Stimulated activated CD8-positive, alpha-beta memory T cell treated with anti-CD3 and anti-CD28 coated beads, Interleukin-12 subunit alpha, Interleukin-12 subunit beta, amount 100 ng/mL, for 24 hours (primary cell): ENCODE measurements around the gene TOMM6.
"Not testable (repeated sequence)": the region's sequence is repeated elsewhere in the genome, so short reads cannot be mapped to it uniquely, and the experiment has no call there.

Source experiments
- DNase-seq: peaks from one replicate; pipeline ENCODE4 v3.0.0-alpha.2; 2020; ENCODE audit errors: extremely low read depth

TOMM6 gene

DNA sequence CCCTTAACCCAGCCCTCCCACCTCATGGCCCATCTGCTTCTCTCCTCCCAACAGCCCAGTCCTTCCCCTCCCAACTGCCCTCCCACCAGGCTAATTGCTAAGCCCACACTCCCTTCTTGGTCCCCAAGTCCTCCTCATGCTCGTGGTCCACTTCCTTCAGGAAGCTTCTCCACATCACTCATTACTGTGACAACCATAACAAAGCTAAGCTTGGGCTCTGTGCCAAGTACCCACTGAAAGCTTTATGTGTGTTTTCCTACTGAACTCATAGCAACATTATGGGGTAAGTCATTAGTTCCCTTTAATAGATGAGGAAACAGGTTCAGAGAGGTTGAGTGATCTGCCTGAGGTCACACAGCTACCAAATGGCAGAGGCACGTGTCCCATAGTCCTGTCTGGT is 24.0 kb upstream of the TOMM6 start:
- DNase-seq, result no peak

DNA sequence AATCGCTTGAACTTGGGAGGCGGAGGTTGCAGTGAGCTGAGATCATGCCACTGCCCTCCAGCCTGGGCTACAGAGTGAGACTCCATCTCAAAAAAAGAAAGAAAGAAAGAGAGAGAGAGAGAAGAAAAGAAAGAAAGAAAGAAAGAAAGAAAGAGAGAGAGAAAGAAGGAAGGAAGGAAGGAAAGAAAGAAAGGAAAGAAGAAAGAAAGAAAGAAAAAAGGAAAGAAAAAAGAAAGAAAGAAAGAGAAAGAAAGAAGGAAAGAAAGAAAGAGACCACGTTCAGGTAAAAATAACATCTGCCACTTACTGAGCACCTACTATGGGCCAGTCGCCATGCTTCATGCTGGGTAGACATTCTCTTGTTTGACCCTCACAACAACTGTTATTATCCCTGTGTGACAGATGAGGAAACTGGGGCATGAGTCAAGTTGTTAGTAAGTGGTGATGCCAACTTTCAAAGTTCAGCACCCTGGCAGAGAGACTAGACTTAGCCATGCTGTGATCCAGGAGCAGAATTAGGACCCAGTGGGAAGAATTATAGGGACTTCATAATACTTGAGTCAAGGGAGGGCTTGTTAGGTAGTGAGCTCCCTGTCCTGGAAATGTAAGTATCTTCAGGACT is 21.3 kb upstream of the TOMM6 start:
- DNase-seq, result not testable (repeated sequence)

GRCh38 chr6:41767112-41767833 is 20.2 kb upstream of the TOMM6 start:
- no peak for DNase-seq

DNA sequence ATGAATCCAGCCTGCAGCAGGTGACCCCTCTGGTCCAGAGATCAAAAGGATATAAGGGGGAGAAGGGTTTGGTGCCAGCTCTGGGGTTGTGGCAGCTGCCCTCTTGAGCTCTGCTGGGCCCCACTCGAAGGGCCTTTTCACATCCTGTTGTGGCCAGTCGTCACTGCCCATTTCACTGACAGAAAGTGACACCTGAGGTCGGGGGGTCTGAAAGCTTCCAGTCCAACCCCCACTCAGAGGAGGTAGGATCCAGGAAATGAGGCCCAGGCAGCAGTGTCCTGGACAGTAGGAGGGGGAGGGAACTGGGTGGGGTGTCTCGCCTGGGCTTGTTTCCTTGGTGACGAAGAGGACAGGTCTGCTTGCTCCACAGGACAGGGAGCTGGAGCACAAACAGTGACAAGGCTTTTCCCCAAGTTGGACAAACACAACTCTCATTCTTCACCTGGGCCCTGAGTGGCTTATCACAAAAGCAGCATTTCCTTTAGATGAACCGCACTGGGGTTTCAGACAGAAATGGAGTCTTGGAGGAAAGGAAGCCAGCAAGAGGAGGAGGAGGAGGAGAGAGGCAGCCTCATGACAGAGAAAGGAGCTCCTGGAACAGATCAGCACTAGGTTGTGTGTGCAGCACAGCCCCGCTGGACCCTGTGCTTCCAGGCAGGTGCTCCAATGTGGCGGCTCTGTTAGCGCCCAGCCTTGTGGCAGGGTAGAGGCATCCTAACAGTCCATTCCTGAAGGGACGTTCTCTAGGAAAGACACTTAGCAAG is 18.8 kb upstream of the TOMM6 start:
- DNase-seq, result no peak

DNA sequence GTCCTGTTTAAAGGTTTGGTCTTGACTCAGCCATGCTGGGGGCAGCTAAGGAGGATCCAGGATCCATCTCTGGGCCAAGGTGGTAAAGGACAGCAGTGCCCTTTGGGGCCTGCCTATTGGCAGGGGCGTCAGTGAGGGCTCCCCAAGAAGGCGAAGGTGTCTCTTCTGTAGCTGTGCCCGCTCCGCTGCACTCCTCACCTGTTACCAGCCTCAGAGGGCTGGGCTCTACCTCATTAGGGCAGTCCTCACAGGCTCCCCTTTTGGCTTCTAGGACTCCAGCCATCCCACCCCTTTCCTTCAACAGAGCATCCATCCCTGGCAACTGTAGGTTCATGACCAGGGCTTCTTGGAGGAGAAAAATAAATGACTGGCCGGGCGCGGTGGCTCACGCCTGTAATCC is 18.1 kb upstream of the TOMM6 start:
- no peak for DNase-seq

DNA sequence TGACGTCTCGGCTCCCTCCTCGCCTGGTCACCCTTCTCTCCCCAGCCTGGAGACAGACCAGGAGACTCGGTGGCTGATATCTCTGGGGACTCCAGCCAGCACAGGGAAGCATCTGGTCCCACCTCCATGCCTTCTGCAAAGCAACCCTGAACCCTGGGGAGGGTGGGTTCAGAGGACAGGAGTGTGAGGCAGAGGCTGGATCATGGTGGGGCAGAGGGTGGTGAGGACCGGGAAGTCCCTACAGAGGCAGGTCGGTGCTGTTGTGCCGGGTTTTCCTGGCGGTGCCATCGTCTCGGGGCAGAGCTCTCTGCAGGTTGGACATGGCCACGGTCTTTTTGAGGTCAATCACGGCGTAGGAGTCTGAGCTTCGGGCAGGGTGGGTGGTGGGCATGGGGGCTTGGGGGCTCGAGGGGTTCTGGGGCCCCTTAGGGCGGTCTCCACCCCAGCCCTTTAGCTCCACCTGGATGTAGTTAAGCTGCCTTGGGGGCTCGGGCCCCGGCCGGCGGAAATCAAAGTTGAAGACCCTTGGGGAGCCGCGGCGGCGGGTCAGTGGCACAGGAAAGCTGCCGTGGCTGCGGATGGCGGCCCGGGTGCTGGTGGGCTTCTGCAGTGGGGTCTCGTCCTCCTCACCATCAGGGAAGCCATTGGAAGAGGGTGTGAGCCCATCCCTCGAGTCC is 17.0 kb upstream of the TOMM6 start:
- DNase-seq, result no peak

DNA sequence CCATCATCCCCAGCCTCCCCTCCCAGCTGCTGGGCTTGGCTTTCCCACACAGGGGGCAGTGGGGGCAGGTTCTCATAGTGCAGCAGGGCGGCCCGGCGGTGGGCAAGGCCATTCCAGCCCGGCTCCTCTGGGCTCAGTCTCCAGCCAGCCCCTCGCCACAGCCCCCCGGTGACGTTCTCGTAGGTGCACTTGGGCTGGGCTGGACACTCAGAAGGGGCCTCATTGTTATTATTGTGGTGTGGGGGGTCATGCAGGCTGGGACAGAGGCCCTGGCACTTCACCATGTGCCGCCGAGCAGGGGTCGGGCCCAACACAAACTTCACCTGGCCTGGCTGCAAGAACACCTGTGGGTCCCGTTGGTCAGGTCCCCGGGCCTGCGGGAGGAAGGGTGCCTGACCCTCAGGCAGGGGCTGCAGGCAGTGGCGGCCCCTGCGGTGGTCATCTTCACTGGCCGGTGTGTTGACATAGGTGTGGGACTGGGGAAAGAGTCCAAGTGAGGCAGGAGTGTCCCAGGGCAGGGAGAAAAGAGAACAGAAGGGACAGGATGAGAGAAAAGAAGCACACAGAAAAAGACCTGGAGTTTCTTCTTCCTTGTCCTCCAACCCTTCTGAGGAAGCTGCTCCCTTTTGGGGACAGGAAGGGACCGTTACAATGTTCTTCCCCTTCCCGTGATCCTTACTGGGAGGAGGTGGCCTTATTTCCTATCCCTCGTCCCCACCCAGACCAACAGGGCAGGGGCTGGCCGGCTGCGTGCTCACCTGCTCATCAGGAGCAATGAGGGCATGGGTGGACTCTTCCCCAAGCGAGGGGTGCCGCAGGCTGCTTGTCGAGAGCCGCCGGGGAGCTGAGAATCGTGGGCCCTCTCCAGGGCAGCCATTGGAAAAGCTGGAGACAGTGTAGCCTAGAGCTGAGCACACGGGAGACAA is 16.2 kb upstream of the TOMM6 start:
- DNase-seq, result no peak

DNA sequence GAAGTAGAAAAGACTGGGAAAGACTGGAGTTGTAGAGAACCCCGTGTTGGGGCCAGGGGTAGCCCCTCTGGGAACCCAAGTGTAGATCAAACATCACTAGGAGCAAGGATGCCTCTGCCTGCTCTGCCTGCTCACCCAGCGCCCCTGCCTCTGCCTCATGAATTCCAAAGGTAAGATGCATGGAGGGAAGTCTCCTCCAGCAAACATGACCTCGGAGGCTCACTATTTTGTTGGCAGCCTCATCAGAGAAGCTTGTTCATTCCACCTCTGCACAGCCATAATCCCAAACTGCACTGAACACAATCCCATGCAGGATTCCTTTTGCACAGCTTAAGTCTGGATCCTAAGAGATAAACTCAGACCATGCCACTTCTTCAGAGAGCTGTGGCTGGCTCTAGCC is 12.7 kb upstream of the TOMM6 start:
- DNase-seq, result no peak

- DNase-seq, result no peak
These were observed 12.1 kb upstream of the TOMM6 start for GRCh38 chr6:41775293-41775882.

- DNase-seq, result no peak
These were observed 9.8 kb upstream of the TOMM6 start for GRCh38 chr6:41777551-41778285.

GRCh38 chr6:41778895-41779294 is 8.6 kb upstream of the TOMM6 start:
- DNase-seq, result no peak

DNA sequence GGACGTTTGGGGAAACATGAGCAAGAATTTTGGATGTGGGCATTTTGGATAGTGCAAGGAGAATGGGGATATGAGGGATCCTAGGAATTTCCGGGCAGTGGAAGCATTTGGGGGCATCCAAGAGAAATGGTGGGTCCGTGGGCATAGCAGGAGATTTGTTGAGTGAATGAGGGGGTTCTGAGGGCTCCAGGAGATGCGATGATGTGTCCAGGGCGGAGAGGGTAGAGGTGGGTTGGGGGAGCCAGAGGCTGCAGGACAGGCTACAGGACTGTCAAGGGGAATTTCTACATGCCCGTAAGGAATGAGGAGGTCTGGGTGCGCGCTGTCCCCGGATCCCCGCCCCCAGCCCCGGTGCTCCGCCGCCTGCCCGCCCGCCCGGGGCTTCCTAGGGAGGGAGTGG is 8.2 kb upstream of the TOMM6 start:
- DNase-seq, result no peak

- peak; percentile 97 for DNase-seq
These were observed 7.5 kb upstream of the TOMM6 start, which contains the start of gene FRS3 for GRCh38 chr6:41779788-41780550. Gene FRS3 (minus strand): TSS chr6:41779900. CDS start chr6:41776987, 2,913 bp downstream.

DNA sequence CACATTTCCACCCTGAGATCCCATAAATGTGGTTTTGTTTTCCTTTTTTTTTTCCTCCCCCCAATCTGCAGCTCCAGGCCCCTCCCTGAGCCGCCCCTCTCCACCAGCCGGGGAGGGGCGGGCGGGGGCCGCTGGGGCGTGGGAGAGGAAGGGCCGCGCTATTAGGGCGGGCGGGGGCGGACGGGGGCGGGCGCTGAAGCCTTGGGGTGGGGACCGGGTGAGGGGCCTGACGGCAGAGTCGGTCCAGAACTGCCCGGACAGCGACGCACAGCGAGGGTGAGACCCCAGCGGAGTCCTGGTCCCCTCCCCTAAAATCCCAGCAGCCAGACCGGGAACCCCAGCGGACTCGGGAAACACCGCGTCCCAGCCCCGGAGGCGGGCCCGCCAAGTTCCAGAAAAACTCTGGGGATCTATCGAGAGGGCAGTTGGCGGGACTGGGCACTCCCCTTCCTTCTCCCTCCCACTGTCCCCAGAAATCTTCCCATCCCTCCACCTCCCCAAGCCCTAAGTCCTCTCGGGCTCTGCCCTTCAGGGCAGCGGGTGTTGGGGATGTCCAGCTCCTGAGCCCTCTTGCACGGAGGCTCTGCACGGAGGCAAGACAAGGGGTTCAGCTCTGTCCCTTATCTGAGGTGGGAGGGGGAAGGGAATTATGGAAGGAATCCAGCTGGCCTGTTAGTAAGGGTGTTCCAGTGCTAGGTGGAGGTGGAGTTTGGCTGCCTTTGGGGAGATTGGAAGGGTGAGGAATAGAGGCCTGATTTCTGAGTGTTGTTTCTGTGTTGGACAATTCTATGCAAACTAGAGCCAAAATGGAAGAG is 6.7 kb upstream of the TOMM6 start, which contains the start of gene PRICKLE4:
Gene PRICKLE4, plus strand, starts transcription at position 232 of the 815 bp plus-strand sequence. CDS start 2,692 bp downstream, outside the sequence.
- DNase-seq, result no peak

- DNase-seq, result no peak
These were observed 6.1 kb upstream of the TOMM6 start for GRCh38 chr6:41781366-41781730.

DNA sequence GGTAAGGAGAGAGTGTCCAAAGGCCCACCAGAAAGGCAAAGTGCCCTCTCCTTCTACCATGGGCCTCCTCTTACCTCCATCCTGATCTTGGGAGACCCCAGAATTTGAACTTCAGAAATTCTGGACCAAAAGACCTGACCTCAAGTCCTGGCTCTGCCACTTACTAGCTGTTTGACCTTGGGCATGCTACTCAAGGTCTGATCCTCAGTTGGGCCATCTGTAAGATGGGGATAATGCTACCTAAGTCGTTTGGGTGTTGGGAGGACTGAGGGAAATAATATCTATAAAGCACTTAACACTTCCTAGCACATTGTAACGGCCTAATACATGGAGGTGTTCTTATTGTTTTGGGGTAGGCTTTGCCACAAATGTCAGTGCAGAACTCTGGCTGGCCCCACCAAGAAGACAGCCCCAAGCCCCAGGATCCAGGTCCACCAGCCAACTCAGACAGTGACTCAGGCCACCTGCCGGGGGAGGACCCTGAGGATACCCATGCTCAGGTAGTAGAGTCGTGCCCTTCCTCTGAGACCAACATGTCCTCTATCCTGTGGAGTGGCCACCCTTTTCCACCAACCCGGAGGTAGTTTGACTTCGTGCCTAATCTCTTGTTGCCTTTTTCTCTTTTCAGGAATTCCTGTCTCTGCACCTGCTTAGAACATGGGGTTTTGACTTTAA is 4.3 kb upstream of the TOMM6 start:
- DNase-seq, result no peak

DNA sequence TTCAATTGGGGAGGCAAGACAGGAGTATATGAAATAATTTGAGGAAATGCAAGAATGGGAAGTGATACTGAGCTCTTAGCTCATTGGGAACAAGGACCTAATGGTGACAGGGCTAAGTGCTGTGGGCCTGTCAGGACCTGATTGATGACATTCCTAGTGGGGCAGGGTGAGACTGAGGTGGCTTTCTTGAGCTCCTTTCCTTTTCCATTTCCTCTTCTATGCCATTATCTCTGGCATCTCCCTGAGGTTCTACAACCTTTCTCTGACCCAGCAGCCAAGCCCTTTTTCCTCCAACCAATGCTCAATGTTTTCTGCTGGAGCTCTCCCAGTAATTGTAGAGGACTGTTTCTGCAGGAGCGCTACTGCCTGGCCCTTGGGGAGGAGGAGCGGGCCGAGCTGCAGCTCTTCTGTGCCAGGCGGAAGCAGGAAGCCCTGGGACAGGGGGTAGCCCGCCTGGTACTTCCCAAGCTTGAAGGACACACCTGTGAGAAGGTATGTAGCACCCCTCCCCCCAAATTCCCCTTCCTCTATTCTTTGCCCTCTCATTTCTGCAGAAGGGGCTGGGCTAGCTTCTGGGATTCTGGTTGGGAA is 2.8 kb upstream of the TOMM6 start:
- no peak for DNase-seq
